Loucy (cell line): ENCODE measurements around the gene PSMB2.

ENCODE experiments used
- CTCF ChIP-seq: fragments of 200-600 bp; sonication (generic); conservative IDR thresholded peaks from 2 replicates; pipeline ENCODE4 v1.5.1; 2014; ENCODE audit warnings: mild to moderate bottlenecking, antibody characterized with exemption, low read length
- EZH2phosphoT487 ChIP-seq: fragments of 200-600 bp; IDR thresholded peaks from 2 replicates; pipeline ENCODE4 v1.6.1; 2018; ENCODE audit warnings: antibody characterized with exemption, mild to moderate bottlenecking, moderate library complexity, borderline replicate concordance

GRCh38 chr1:35599411-35599810 is 41.9 kb downstream of the PSMB2 start:
- no peak for TF ChIP-seq CTCF
- TF ChIP-seq EZH2phosphoT487 = no peak
